ENCODE data around the gene CLNK. TPM values are rescaled to one million over a fixed set of nuclear protein-coding genes. Genes with fewer than 3 reads are reported as not detected.
A peak's percentile ranks its signal among the peaks of the same experiment; 100 is the strongest.

Gene CLNK
- polyA plus RNA-seq, 1 of the 3 experiments (the other 2 are of a cell fraction) = not detected

DNA sequence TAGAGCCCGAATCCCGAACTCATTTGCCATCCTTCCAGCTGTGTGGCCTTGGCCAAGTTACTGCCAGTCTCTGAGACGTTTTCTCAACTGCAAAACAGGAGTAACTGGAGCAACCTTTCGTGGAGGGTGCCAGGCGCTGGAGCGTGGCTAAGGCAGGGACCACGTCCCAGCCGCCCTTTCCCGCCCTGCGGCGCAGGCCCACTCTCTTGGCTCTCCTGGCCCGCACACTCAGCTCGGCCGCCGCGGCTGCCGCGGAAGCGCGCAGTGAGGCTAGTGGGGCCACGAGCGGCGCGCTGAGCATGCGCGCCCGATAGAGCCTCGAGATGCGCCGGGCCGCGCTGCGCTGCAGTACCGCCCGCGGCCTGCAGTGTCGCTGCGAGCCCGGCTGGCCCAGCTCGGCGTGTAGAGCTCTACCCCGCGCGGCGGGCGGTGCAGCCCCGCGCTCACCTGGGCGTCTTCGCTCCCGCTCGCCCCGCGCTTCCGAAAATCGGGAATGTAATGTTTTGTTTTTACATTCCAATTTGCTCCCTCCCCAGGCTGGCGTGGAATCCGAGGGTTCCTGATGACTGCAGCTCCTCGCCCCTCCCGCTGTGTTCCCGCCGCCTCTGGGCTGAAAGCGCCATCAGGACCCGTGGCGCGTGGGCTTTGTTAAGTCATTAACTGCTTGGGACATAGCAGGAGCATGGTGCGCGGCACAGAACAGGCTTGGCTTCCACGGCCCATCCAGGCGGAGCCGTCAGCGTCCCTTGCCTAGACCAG, 223.3 kb downstream of the CLNK start:
- Histone ChIP-seq H3K36me3 (replicated peaks in 1 of 2; ENCODE audit: control insufficient read depth in 1 of 2, insufficient read depth in 2 of 2, low read length in 1 of 2) (no peaks in the 10 kb centered on the region), H3K4me2 (peak overlapping the region; percentile 71), H3K27ac (ENCODE audit: low read depth in 2 of 2, low read length in 1 of 2) (no peak overlapping the region), H3K9ac (no peak overlapping the region), H3K9me2 (no peaks in the 10 kb centered on the region), H3K4me1 (ENCODE audit: control insufficient read depth in 1 of 2, insufficient read depth in 2 of 2, low read depth in 1 of 2, low read length in 1 of 2) (peaks cover 0 to 5% of the 10 kb centered on the region in 2 experiments; a peak in 1 of 4 replicates), H3K79me2 (ENCODE audit: insufficient read depth) (peaks cover 3% of the 10 kb centered on the region; the same call in 1 of the 2 replicates), H3K9me3 (no peaks in the 10 kb centered on the region), H2AFZ (ENCODE audit: low read depth) (no peak overlapping the region), H3F3A (replicated peaks; ENCODE audit: insufficient read depth) (no peaks in the 10 kb centered on the region), H4K20me1 (ENCODE audit: insufficient read depth) (no peaks in the 10 kb centered on the region), H3K4me3 (ENCODE audit: low read depth in 2 of 2, low read length in 1 of 2) (peak overlapping the region; percentile 20 to 22; a peak in 3 of 4 replicates), H3K27me3 (ENCODE audit: insufficient read depth) (no peaks in the 10 kb centered on the region; the same call in 1 of the 2 replicates)
- peak; percentile 92 for DNase-seq
- ChIA-PET CTCF (interaction anchor here (0.6 to 2.9 kb wide), 26 partner anchors 9 to 482 kb away, joined by 3 to 15 read pairs (median 4); no protein-coding TSS in a partner anchor), POLR2A (no interaction called here)
- WGBS (ENCODE audit: low lambda C conversion rate) = 23% methylated on average over 46 of the region's 72 CpGs
- TF ChIP-seq JUND (IDR thresholded peaks at IDR 0.05) = no peak
- TF ChIP-seq TCF12 (IDR thresholded peaks at IDR 0.05) = no peak
- TF ChIP-seq, protein P1, sequence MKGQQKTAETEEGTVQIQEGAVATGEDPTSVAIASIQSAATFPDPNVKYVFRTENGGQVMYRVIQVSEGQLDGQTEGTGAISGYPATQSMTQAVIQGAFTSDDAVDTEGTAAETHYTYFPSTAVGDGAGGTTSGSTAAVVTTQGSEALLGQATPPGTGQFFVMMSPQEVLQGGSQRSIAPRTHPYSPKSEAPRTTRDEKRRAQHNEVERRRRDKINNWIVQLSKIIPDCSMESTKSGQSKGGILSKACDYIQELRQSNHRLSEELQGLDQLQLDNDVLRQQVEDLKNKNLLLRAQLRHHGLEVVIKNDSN (IDR thresholded peaks at IDR 0.05; ENCODE audit: borderline replicate concordance, low read depth) = no peak
- TF ChIP-seq, protein P2, sequence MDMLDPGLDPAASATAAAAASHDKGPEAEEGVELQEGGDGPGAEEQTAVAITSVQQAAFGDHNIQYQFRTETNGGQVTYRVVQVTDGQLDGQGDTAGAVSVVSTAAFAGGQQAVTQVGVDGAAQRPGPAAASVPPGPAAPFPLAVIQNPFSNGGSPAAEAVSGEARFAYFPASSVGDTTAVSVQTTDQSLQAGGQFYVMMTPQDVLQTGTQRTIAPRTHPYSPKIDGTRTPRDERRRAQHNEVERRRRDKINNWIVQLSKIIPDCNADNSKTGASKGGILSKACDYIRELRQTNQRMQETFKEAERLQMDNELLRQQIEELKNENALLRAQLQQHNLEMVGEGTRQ (IDR thresholded peaks at IDR 0.05; ENCODE audit: borderline replicate concordance, low read depth, low read length) = no peak
- TF ChIP-seq, protein P3, sequence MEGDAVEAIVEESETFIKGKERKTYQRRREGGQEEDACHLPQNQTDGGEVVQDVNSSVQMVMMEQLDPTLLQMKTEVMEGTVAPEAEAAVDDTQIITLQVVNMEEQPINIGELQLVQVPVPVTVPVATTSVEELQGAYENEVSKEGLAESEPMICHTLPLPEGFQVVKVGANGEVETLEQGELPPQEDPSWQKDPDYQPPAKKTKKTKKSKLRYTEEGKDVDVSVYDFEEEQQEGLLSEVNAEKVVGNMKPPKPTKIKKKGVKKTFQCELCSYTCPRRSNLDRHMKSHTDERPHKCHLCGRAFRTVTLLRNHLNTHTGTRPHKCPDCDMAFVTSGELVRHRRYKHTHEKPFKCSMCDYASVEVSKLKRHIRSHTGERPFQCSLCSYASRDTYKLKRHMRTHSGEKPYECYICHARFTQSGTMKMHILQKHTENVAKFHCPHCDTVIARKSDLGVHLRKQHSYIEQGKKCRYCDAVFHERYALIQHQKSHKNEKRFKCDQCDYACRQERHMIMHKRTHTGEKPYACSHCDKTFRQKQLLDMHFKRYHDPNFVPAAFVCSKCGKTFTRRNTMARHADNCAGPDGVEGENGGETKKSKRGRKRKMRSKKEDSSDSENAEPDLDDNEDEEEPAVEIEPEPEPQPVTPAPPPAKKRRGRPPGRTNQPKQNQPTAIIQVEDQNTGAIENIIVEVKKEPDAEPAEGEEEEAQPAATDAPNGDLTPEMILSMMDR (IDR thresholded peaks at IDR 0.05) = peak; percentile 66
- TF ChIP-seq MXI1 (IDR thresholded peaks at IDR 0.05; ENCODE audit: low read depth, low read length) = 0 out of 2 replicates have a peak, but pooled peaks have one; percentile 25
- TF ChIP-seq NRF1 (IDR thresholded peaks at IDR 0.05; ENCODE audit: low read depth, low read length) = peak; percentile 77
- peak; percentile 39 for TF ChIP-seq RAD21 (IDR thresholded peaks at IDR 0.05; ENCODE audit: low read length)
- no peak for TF ChIP-seq TEAD4 (IDR thresholded peaks at IDR 0.05; ENCODE audit: borderline replicate concordance, insufficient read depth)
- TF ChIP-seq, protein P4, sequence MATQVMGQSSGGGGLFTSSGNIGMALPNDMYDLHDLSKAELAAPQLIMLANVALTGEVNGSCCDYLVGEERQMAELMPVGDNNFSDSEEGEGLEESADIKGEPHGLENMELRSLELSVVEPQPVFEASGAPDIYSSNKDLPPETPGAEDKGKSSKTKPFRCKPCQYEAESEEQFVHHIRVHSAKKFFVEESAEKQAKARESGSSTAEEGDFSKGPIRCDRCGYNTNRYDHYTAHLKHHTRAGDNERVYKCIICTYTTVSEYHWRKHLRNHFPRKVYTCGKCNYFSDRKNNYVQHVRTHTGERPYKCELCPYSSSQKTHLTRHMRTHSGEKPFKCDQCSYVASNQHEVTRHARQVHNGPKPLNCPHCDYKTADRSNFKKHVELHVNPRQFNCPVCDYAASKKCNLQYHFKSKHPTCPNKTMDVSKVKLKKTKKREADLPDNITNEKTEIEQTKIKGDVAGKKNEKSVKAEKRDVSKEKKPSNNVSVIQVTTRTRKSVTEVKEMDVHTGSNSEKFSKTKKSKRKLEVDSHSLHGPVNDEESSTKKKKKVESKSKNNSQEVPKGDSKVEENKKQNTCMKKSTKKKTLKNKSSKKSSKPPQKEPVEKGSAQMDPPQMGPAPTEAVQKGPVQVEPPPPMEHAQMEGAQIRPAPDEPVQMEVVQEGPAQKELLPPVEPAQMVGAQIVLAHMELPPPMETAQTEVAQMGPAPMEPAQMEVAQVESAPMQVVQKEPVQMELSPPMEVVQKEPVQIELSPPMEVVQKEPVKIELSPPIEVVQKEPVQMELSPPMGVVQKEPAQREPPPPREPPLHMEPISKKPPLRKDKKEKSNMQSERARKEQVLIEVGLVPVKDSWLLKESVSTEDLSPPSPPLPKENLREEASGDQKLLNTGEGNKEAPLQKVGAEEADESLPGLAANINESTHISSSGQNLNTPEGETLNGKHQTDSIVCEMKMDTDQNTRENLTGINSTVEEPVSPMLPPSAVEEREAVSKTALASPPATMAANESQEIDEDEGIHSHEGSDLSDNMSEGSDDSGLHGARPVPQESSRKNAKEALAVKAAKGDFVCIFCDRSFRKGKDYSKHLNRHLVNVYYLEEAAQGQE (IDR thresholded peaks at IDR 0.05; ENCODE audit: low read depth, low read length) = no peak
